ENCODE results near the gene RPUSD1.
A peak's percentile ranks its signal among the peaks of the same experiment; 100 is the strongest.

Gene RPUSD1

DNA sequence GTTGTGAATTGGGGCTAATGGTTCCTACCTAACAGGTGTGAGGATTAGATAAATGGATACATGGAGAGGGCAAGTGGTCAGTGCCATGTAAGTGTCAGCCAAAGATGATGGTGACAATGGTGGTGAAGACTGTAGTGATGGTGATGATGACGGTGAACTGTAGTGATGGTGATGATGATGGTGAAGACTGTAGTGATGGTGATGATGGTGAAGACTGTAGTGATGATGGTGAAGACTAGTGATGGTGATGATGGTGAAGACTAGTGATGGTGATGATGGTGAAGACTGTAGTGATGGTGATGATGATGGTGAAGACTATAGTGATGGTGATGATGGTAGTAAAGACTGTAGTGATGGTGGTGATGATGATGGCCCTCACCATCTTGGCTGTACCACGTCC lies 30.4 kb upstream of the RPUSD1 start:
- no peak for DNase-seq (ENCODE audit: low spot score)

- no peak for DNase-seq (ENCODE audit: low spot score)
Observed at GRCh38 chr16:818132-818531, 30.0 kb upstream of the RPUSD1 start.

DNA sequence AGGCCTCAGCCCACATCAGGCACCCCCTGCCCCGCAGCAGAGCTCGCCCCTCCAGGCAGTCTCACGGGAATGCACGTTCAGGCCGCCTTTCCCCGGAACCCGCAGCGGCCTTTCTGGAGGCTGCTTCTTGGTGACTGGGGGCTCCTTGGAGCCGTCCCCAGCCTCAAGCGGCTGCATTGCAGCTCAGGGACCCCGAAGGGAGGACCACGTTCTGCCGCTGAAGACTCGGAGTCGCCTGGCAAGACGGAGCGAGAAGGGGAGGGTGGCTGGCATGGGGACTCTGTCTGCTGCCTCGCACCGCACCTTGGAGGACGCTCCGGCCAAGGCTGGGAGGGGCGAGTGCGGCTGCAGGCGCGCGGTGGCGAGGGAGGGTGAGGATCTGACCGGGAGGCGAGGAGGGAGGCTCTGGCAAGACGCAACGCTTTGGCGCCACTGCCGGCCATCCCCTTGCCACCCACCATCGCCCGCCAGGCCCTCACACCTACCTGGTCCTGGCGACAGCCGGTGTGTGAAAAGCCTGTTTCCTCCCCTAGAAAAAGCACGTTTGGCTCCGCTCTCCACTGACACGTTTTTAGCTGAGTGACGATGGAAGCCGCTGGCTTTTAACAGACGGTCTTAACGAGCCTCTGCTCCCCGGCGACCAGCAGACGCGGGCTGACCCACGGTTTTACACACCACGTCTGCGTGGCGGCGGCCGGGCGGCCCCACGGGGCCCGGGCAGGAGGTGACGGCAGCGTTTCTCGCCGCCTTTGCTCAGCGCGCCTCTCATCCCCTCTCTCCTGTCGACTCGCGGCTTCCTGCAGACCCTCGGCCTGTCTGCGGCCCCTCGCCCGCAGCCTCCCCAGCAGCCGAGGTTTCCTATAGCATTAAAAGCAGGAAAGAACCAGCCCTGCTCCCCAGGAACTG lies 29.1 kb upstream of the RPUSD1 start:
- DNase-seq (ENCODE audit: low spot score), result no peak

DNA sequence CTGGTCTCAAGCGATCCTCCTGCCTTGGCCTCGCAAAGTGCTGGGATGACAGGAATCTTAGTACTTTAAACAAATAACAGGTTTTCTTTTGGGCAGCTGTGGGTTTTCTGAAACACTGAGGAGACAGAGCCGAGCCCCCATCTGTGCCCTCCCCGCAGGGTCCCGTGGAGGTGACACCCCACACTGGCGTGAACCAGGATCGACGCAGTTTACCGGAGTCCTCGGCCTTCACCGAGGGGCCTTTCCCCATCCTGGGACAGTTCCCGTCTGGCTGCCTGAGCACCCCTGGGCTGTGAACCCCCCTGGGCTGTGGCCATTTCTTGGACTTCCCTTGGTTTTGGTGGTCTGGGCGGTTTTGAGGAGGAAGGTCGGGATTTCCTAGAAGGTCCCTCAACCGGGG lies 27.7 kb upstream of the RPUSD1 start:
- DNase-seq (ENCODE audit: low spot score), result no peak

DNA sequence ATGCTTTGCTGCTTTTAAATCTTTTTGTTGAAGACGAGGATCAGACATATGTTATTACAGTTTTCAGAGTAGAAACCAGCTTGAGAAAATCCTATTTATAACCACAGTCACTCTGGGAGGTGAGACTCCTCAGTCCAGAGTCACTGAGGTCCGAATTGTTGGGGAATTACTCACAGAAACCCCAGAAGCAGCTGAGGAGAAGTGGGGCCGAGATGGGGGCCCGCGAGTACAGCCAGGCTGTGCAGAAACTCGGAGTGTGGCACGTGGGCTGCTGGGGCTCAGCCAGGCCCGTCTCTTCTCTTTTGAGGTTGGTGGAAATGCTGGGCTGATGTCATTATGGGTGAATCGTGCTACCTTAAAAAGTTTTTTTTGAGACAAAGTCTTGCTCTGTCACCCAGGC lies 26.8 kb upstream of the RPUSD1 start:
- DNase-seq (ENCODE audit: low spot score), result peak; percentile 54

- no peak for DNase-seq (ENCODE audit: low spot score)
Observed at GRCh38 chr16:813916-814412, 25.8 kb upstream of the RPUSD1 start.

- peak; percentile 74 for DNase-seq (ENCODE audit: low spot score)
Observed at GRCh38 chr16:813204-813915, 25.2 kb upstream of the RPUSD1 start.

- DNase-seq (ENCODE audit: low spot score), result no peak
Observed at GRCh38 chr16:808085-808386, 19.9 kb upstream of the RPUSD1 start.

- peak; percentile 98 for DNase-seq (ENCODE audit: low spot score)
Observed at GRCh38 chr16:807347-808084, 19.3 kb upstream of the RPUSD1 start.

DNA sequence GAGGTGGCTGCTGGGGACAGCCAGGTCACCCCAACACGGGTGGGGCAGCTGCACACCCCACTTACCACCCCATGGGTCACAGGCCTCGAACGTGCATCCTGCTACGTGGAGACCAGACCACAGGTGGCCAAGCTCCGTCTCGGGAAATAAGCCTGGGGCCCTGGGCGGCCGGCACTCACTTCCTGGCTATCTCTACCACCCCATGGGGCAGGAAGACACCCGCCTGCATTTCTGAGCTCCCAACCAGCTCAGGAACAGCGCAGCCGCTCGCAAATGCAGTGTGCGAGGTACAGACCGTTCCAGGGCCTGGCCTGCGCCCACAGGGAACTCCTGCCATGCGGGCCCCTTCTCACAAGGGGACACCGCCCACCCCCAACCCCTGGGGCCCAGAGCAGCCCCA lies 17.3 kb upstream of the RPUSD1 start:
- no peak for DNase-seq (ENCODE audit: low spot score)

- DNase-seq (ENCODE audit: low spot score), result no peak
Observed at GRCh38 chr16:804193-805048, 16.2 kb upstream of the RPUSD1 start.

GRCh38 chr16:803754-804080 lies 15.5 kb upstream of the RPUSD1 start:
- DNase-seq (ENCODE audit: low spot score), result no peak

GRCh38 chr16:802914-803753 lies 15.0 kb upstream of the RPUSD1 start:
- no peak for DNase-seq (ENCODE audit: low spot score)

DNA sequence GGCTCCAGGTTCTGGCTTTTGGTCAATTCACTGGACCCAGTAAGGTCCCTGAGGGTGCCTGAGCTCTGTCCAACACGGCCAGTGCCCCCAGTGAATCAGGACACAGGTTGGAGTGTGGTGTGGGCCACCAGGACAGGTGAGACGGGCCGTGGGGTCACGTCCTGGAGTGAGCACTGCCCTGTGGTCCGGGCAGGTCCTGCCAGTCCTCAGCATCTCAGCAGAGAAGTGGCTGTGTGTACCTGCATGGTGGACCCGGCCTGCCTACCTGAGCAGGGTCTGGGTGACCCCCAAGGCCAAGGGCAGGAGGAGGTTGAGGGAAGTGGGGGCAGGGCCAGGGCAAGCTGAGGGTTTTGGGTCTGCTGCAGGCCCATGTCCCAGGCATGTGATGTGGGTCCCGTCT lies 14.3 kb upstream of the RPUSD1 start:
- DNase-seq (ENCODE audit: low spot score), result no peak

- no peak for DNase-seq (ENCODE audit: low spot score)
Observed at GRCh38 chr16:801584-802363, 13.6 kb upstream of the RPUSD1 start.

GRCh38 chr16:800834-801511 lies 12.8 kb upstream of the RPUSD1 start:
- no peak for DNase-seq (ENCODE audit: low spot score)

- DNase-seq (ENCODE audit: low spot score), result no peak
Observed at GRCh38 chr16:799948-800833, 12.0 kb upstream of the RPUSD1 start, which contains the start of gene GNG13. TSS of gene GNG13 (minus strand) at chr16:800734. CDS start at chr16:799077, 1,657 bp downstream.
